HFFc6 (cell line): ENCODE measurements around the gene HIVEP3. TPM values are rescaled to one million over a fixed set of nuclear protein-coding genes. Genes with fewer than 3 reads are reported as not detected.

Experiments
- DNase-seq: peaks from one replicate; pipeline ENCODE4 v3.0.0-alpha.2; 2018
- H3K27ac Mint-ChIP-seq: 2 replicates; pipeline ENCODE4 v1.8.0; 2020; ENCODE audit warnings: mild to moderate bottlenecking, mixed read lengths
- H3K27me3 Mint-ChIP-seq: 2 replicates; pipeline ENCODE4 v1.8.0; 2021; ENCODE audit warnings: mild to moderate bottlenecking, moderate library complexity, mixed read lengths; ENCODE audit not compliant: insufficient read depth
- H3K36me3 Mint-ChIP-seq: 2 replicates; pipeline ENCODE4 v1.8.0; 2021; ENCODE audit warnings: low read depth, mixed read lengths
- H3K4me1 Mint-ChIP-seq: 2 replicates; pipeline ENCODE4 v1.8.0; 2020; ENCODE audit warnings: low read depth, mixed read lengths
- H3K4me3 Mint-ChIP-seq: 2 replicates; pipeline ENCODE4 v1.8.0; 2020; ENCODE audit warnings: mild to moderate bottlenecking, moderate library complexity, mixed read lengths
- H3K9me3 Mint-ChIP-seq: 2 replicates; pipeline ENCODE4 v1.8.0; 2020; ENCODE audit warnings: mild to moderate bottlenecking, mixed read lengths
- total RNA-seq, 6 experiments: library from RNA; stranded (reverse); fragmentation: NEBNext Ultra II Directional; extraction: Animal tissue kit (Norgen Biotek cat#: 25700); gene quantifications; 2 replicates in 1 of 6; 3 replicates in 5 of 6; pipeline ENCODE4 v1.2.3, GENCODE V29; 2021
- TF ChIP-seq, protein P1 (sequence below): fragments of 200-600 bp; sonication (generic); IDR thresholded peaks from 2 replicates; pipeline ENCODE4 v1.5.0; 2021; ENCODE audit warnings: antibody characterized with exemption, mild to moderate bottlenecking

HIVEP3 gene
- total RNA-seq, 6 experiments from 2014 or later = 7.0 to 9.7 (median 7.9) TPM

DNA sequence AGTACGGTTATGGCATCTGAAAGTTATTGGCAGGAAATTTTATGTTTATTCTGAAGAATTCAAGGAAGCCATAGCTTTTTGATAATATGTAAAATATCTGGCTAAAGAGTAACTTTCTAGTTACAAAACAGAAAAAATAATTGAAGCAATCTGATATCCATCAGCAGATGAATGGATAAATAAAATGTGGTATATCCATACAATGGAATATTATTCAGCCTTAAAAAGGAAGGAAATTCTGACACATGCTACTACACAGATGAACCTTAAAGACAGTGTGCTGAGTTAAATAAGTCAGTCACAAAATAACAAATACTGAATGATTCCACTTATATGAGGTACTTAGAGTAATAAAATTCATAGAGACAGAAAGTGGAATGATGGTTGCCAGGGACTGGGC lies 25.0 kb upstream of the HIVEP3 start:
- Mint-ChIP-seq H3K4me1 (peaks cover 5% of the 10 kb centered on the region; the same call in 1 of the 2 replicates), H3K27me3 (peaks cover 5% of the 10 kb centered on the region), H3K27ac (no peak overlapping the region), H3K36me3 (no peaks in the 10 kb centered on the region), H3K4me3 (no peak overlapping the region), H3K9me3 (peaks cover 5% of the 10 kb centered on the region; the same call in 1 of the 2 replicates)
- TF ChIP-seq, protein P1, sequence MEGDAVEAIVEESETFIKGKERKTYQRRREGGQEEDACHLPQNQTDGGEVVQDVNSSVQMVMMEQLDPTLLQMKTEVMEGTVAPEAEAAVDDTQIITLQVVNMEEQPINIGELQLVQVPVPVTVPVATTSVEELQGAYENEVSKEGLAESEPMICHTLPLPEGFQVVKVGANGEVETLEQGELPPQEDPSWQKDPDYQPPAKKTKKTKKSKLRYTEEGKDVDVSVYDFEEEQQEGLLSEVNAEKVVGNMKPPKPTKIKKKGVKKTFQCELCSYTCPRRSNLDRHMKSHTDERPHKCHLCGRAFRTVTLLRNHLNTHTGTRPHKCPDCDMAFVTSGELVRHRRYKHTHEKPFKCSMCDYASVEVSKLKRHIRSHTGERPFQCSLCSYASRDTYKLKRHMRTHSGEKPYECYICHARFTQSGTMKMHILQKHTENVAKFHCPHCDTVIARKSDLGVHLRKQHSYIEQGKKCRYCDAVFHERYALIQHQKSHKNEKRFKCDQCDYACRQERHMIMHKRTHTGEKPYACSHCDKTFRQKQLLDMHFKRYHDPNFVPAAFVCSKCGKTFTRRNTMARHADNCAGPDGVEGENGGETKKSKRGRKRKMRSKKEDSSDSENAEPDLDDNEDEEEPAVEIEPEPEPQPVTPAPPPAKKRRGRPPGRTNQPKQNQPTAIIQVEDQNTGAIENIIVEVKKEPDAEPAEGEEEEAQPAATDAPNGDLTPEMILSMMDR = no peak
- no peak for DNase-seq

GRCh38 chr1:41942278-41942677 lies 23.6 kb upstream of the HIVEP3 start:
- H3K4me1 Mint-ChIP-seq = peaks cover 5% of the 10 kb centered on the region; the same call in 1 of the 2 replicates
- no peak for DNase-seq
- H3K27me3 Mint-ChIP-seq = peaks cover 5% of the 10 kb centered on the region
- TF ChIP-seq, protein P1 = no peak
- peaks cover 5% of the 10 kb centered on the region; the same call in 1 of the 2 replicates for H3K9me3 Mint-ChIP-seq
- no peaks in the 10 kb centered on the region for H3K36me3 Mint-ChIP-seq
- no peak overlapping the region for H3K27ac Mint-ChIP-seq
- no peak overlapping the region for H3K4me3 Mint-ChIP-seq

GRCh38 chr1:41941381-41941780 lies 22.7 kb upstream of the HIVEP3 start:
- peaks cover 5% of the 10 kb centered on the region for H3K27me3 Mint-ChIP-seq
- no peak for DNase-seq
- peaks cover 5% of the 10 kb centered on the region; the same call in 1 of the 2 replicates for H3K9me3 Mint-ChIP-seq
- no peak overlapping the region for H3K4me3 Mint-ChIP-seq
- peaks cover 6% of the 10 kb centered on the region for H3K4me1 Mint-ChIP-seq
- TF ChIP-seq, protein P1 = no peak
- no peaks in the 10 kb centered on the region for H3K36me3 Mint-ChIP-seq
- no peak overlapping the region for H3K27ac Mint-ChIP-seq

- no peak overlapping the region for H3K4me3 Mint-ChIP-seq
- peaks cover 5% of the 10 kb centered on the region for H3K27me3 Mint-ChIP-seq
- TF ChIP-seq, protein P1 = no peak
- H3K36me3 Mint-ChIP-seq = no peaks in the 10 kb centered on the region
- no peak for DNase-seq
- H3K27ac Mint-ChIP-seq = no peak overlapping the region
- peaks cover 21% of the 10 kb centered on the region for H3K4me1 Mint-ChIP-seq
- peaks cover 5% of the 10 kb centered on the region; the same call in 1 of the 2 replicates for H3K9me3 Mint-ChIP-seq
Measured at GRCh38 chr1:41939194-41939593, 20.5 kb upstream of the HIVEP3 start.

DNA sequence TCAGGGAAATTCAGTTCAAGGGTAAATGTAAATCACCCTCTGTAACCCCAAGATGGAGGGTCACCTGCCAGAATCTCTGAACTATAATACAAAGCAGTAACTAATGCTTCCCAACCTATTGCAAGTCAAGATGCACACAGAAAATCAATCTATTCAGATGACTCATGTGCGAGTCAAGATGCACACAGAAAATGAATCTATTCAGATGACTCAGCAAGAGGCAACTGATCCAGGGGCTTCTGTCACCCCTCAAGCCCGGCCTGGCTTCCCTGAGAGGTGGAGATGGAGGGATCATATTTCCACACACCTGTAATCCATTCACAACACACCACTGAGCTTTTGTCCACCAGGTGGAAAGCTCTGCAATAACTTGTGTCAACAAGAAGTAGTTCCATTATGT lies 17.4 kb upstream of the HIVEP3 start:
- H3K27ac Mint-ChIP-seq = peak overlapping the region; percentile 56
- H3K36me3 Mint-ChIP-seq = no peaks in the 10 kb centered on the region; the same call in 1 of the 2 replicates

More for the DNA sequence above, 17.4 kb upstream of the HIVEP3 start:
- DNase-seq = peak; percentile 60
- H3K4me1 Mint-ChIP-seq = peaks cover 16% of the 10 kb centered on the region
- TF ChIP-seq, protein P1 = peak; percentile 30; the same call in 1 of the 2 replicates
- no peak overlapping the region for H3K4me3 Mint-ChIP-seq
- H3K9me3 Mint-ChIP-seq = no peaks in the 10 kb centered on the region
- peaks cover 7% of the 10 kb centered on the region for H3K27me3 Mint-ChIP-seq
